GM21576 (cell line): ENCODE results near the gene KAZALD1.
A peak's percentile ranks its signal among the peaks of the same experiment; 100 is the strongest.
"Not testable (repeated sequence)": the region's sequence is repeated elsewhere in the genome, so short reads cannot be mapped to it uniquely, and the experiment has no call there.

Source experiments
- ATAC-seq: cut with Tn5 transposase; IDR thresholded peaks from one replicate; pipeline ENCODE4 v1.9.1; 2021; ENCODE audit warnings: mild to moderate bottlenecking, moderate library complexity; ENCODE audit not compliant: unreplicated experiment

KAZALD1 gene

GRCh38 chr10:101029520-101030295, 32.1 kb upstream of the KAZALD1 start:
- ATAC-seq = no peak

- ATAC-seq = no peak
Measured at GRCh38 chr10:101030496-101031127, 31.2 kb upstream of the KAZALD1 start.

GRCh38 chr10:101031128-101031795, 30.5 kb upstream of the KAZALD1 start, which contains the start of the genes PDZD7 and SFXN3:
TSS of gene PDZD7 (minus strand) at chr10:101031129. CDS start at chr10:101030219, 910 bp downstream.
TSS of gene SFXN3 (plus strand) at chr10:101031234. CDS start at chr10:101034695, 3,461 bp downstream.
- peak; percentile 89 for ATAC-seq

GRCh38 chr10:101031796-101032636, 29.8 kb upstream of the KAZALD1 start:
- ATAC-seq = no peak

- ATAC-seq = no peak
Measured at GRCh38 chr10:101032637-101033224, 29.1 kb upstream of the KAZALD1 start.

GRCh38 chr10:101033276-101033675, 28.5 kb upstream of the KAZALD1 start:
- no peak for ATAC-seq

DNA sequence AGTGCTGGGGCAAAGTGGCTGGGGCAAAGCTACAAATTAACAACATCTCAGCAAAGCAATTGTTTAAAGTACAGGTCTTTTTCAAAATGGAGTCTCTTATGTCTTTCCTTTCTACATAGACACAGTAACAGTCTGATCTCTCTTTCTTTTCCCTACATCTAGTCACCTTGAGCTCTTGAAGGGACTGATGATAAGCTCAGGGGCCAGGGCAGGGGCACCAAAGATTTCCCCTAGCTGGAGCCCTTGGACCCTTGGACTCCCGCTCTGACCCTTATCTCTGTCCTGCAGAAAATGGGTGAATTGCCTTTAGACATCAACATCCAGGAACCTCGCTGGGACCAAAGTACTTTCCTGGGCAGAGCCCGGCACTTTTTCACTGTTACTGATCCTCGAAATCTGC, 27.4 kb upstream of the KAZALD1 start:
- ATAC-seq = not testable (repeated sequence)

DNA sequence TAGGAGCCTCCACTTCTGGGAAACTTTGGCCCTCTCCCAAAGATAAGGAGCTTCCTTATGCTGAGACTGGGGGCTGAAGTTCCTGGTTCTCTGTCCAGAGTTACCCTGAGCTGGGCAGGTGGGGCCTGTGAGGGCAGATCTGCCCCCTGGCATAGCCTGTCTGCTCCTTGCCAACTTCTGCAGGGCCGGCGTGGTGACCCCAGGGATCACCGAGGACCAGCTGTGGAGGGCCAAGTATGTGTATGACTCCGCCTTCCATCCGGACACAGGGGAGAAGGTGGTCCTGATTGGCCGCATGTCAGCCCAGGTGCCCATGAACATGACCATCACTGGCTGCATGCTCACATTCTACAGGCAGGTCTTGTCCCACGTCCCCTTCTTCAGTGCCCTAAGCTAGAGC, 26.5 kb upstream of the KAZALD1 start:
- ATAC-seq = no peak

GRCh38 chr10:101035916-101036702, 25.7 kb upstream of the KAZALD1 start:
- no peak for ATAC-seq

- ATAC-seq = no peak
Measured at GRCh38 chr10:101036726-101037125, 25.1 kb upstream of the KAZALD1 start.

- no peak for ATAC-seq
Measured at GRCh38 chr10:101038484-101038883, 23.3 kb upstream of the KAZALD1 start.

DNA sequence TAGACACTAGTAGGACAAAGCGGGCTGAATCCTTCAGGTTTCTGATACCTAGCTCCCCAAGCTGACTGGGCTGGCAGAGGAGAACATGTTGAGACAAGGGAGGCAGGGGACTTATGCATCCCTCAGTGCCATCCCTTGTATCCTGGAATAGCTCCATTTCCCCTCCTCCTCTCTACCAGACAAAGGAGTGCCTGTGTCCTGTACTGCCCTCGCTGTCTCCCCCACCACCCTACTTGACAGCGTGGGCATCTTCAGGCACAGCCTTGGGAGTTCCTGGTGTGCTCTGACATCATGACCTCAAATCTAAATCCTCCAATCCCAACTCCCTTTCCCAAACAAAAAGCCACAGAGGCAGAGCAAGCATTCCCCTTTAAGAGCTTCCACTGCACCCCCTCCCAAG, 21.7 kb upstream of the KAZALD1 start:
- ATAC-seq = no peak

DNA sequence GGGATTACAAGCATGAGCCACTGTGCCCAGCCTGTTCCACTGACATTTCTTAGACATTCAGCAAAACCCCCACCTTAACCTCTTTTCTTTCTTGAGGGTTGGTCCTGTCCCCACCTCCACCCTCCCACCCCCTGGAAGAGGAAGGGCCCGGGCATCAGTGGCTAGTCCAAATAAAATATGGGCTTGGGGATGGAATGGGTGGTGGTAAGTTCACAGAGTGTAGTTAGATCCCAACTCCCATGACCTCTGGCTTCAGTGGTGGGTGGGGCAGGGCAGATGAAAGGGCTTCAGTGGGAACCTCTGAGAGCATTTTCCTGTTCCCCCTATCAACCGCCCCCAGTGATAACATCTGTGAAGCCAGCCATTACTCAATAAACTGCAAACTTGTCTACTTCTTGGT, 20.9 kb upstream of the KAZALD1 start:
- no peak for ATAC-seq

GRCh38 chr10:101041252-101041761, 20.5 kb upstream of the KAZALD1 start:
- no peak for ATAC-seq

GRCh38 chr10:101042118-101042517, 19.7 kb upstream of the KAZALD1 start:
- ATAC-seq = no peak

DNA sequence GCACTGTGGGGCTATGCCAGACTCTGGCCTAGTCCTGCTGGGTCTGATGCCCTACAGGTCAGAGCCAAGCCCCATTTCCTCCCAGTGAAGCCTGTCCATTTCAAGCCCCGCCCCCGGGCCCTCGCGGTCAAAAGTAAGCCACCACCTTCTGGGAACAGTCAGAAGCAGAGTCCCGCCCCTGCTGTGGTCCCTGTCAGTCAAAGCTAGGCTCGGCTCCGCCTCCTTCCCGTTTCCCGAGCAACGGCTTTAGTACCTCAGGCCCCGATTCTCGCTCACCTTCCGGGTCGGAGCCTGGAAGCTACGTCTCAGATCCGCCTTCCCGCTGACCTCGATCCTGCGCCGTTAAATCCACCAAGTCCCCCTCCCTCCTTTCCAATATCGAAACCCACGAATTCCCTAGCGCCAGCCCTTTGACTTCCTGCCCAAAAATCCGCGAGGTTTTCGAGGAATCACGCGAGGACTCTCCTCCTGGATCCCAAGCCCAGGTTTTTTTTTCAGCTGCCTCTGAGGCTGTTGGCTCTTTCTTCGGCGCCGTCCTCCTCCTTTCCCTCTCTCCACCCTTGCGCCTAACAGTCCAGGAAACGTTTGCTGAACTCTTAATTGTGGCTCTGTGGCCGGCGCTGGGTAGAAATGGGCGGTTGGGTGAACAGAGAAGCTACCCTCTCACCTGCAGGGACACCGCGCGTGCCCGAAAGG, 19.0 kb upstream of the KAZALD1 start:
- peak; percentile 94 for ATAC-seq

DNA sequence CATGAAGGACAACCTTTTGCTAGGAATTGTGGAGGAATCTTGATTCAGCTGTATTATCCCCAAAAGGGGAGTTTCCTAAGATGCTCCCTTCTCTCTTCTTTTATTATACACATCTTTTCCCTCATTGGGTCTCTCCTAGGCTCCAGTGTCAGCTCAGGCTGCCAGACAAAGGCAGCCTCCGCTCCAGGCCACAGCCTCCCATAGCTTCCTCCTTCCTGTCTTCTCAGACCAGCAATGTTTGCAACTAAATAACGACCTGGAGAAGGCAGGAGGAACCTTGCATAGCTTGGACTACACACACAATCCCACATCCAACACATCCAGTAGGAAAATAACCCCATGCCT, 18.5 kb upstream of the KAZALD1 start:
- ATAC-seq = no peak

DNA sequence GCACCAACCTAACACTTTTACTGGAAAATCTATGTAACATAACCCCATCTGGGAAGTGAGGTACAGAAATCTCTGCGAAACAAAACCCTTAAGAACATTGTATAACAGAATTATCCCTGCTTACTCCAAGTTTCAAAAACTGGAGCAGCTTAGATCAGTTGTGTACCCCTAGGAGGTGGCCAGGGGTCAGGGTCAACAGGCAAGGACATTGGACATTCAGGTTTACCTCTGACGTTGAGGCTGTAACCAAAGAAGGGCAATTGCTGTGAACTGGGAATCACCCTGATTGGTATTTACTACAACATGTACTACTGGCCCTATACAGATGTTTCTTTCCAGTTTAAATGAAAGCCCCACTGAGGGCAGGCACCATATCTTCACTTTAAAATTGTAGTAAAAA, 17.7 kb upstream of the KAZALD1 start:
- ATAC-seq = no peak
